PC-3 (cell line): ENCODE data around the gene PGBD5. TPM values are rescaled to one million over a fixed set of nuclear protein-coding genes. Genes with fewer than 3 reads are reported as not detected.

Experiments
- ATAC-seq: fragments of 200-7000 bp; cut with Tn5 transposase; 2 replicates; pipeline ENCODE4 v1.9.1; 2020; ENCODE audit warnings: mild to moderate bottlenecking, moderate library complexity
- BruUV-seq: library from RNA; stranded (reverse); fragments of 400-500 nt; replicated peaks from 2 replicates; lab custom pipeline; 2021; lab: Mats Ljungman, UMichigan
- CTCF ChIA-PET: fragments of 300-600 bp; sonication (Branson Sonifier 250); formaldehyde crosslinking; loops from one replicate; lab custom pipeline; 2022; ENCODE audit warnings: antibody characterized with exemption; lab: Charles Lee
- POLR2A ChIA-PET: fragments of 300-600 bp; sonication (Branson Sonifier 250); formaldehyde crosslinking; loops from one replicate; lab custom pipeline; 2022; ENCODE audit warnings: antibody characterized with exemption; ENCODE audit not compliant: unreplicated experiment; lab: Charles Lee
- DNase-seq: peaks from one replicate; pipeline ENCODE4 v3.0.0-alpha.2; 2015
- H2AFZ ChIP-seq: fragments of 300-600 bp; sonication (generic); 2 replicates; pipeline ENCODE4 v1.6.0; 2016; ENCODE audit warnings: antibody characterized with exemption, low read length
- H3F3A ChIP-seq: fragments of 300-600 bp; sonication (generic); one replicate; pipeline ENCODE4 v1.6.0; 2017; ENCODE audit warnings: antibody characterized with exemption, low read length, control low read depth, mild to moderate bottlenecking; ENCODE audit not compliant: unreplicated experiment
- H3K27ac ChIP-seq: fragments of 300-600 bp; sonication (generic); 2 replicates; pipeline ENCODE4 v1.5.1; 2016; ENCODE audit warnings: mild to moderate bottlenecking, low read length
- H3K27me3 ChIP-seq: fragments of 300-600 bp; sonication (generic); 2 replicates; pipeline ENCODE4 v1.6.1; 2016; ENCODE audit warnings: low read length, mixed read lengths
- H3K36me3 ChIP-seq: fragments of 300-600 bp; sonication (generic); 2 replicates; pipeline ENCODE4 v1.6.1; 2016; ENCODE audit warnings: low read depth, mixed run types, low read length, mixed read lengths
- H3K4me1 ChIP-seq: fragments of 300-600 bp; sonication (generic); 2 replicates; pipeline ENCODE4 v1.5.1; 2016; ENCODE audit warnings: low read length; ENCODE audit not compliant: insufficient read depth
- H3K4me2 ChIP-seq: fragments of 300-600 bp; sonication (generic); 2 replicates; pipeline ENCODE4 v1.6.0; 2016; ENCODE audit warnings: low read length
- H3K4me3 ChIP-seq: fragments of 300-600 bp; sonication (generic); 2 replicates; pipeline ENCODE4 v1.5.1; 2016; ENCODE audit warnings: mild to moderate bottlenecking, low read length, mixed read lengths
- H3K79me2 ChIP-seq: fragments of 300-600 bp; sonication (generic); 2 replicates; pipeline ENCODE4 v1.6.1; 2017; ENCODE audit warnings: low read length, mixed read lengths
- H3K9ac ChIP-seq: fragments of 300-600 bp; sonication (generic); 2 replicates; pipeline ENCODE4 v1.6.0; 2016; ENCODE audit warnings: mild to moderate bottlenecking, low read length
- H3K9me2 ChIP-seq: fragments of 300-600 bp; sonication (generic); replicated peaks from 2 replicates; pipeline ENCODE4 v1.6.1; 2016; ENCODE audit warnings: mixed run types, low read length, mixed read lengths
- H3K9me3 ChIP-seq: fragments of 300-600 bp; sonication (generic); 2 replicates; pipeline ENCODE4 v1.6.1; 2016; ENCODE audit warnings: low read length, mixed read lengths
- H4K20me1 ChIP-seq: fragments of 300-600 bp; sonication (generic); 2 replicates; pipeline ENCODE4 v1.6.1; 2016; ENCODE audit warnings: low read length, mixed read lengths
- EZH2 ChIP-seq: fragments of 300-600 bp; sonication (generic); IDR thresholded peaks from one replicate; pipeline ENCODE4 v1.6.1; 2017; ENCODE audit warnings: antibody characterized with exemption, mild to moderate bottlenecking, low read length; ENCODE audit not compliant: unreplicated experiment
- EZH2phosphoT487 ChIP-seq: fragments of 300-600 bp; sonication (generic); IDR thresholded peaks from 2 replicates; pipeline ENCODE4 v1.6.1; 2018; ENCODE audit warnings: mild to moderate bottlenecking, antibody characterized with exemption, low read length, borderline replicate concordance
- intact Hi-C: fragments of 100-400 bp; cut with micrococcal nuclease; formaldehyde crosslinking; loops from 2 replicates; pipeline ENCODE4 v1.9.0; 2023
- total RNA-seq: library from RNA; depleted of rRNA; stranded (reverse); fragments of >200 nt; gene quantifications from 2 replicates; pipeline ENCODE4 v1.2.3, GENCODE V29; 2014
- TF ChIP-seq, protein P1 (sequence below): fragments of 300-600 bp; sonication (generic); conservative IDR thresholded peaks from 2 replicates; pipeline ENCODE4 v1.5.1; 2017; ENCODE audit warnings: antibody characterized with exemption, low read depth, mild to moderate bottlenecking, low read length

The PGBD5 gene
- total RNA-seq, 1 experiment from 2014 or later = under 0.01 TPM

DNA sequence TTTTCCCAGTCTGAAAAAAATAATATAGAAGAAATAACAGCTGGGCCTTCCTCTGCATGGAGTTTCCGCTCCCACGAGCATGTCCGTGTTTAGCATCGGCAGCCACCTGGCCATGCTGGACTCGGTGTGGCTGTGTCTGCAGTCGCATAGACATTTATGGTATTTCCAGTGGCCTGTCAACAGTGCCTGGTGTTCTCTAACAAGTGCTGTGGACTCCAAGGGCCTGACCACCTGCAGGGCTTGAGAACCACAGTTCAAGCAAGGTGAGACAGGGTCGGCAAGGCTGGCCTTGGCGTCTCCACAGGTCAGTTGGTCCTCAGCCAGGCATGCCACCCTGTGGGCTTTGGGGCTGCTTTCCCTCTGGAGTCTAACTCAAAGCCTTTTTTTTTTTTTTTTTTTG is 124.8 kb downstream of the PGBD5 start:
- CTCF ChIA-PET = no interaction called here
- Histone ChIP-seq H3K4me2 (no peak overlapping the region), H3K9me3 (no peaks in the 10 kb centered on the region), H3K36me3 (no peaks in the 10 kb centered on the region), H3K27ac (no peak overlapping the region), H3K9ac (no peak overlapping the region), H3F3A (no peaks in the 10 kb centered on the region), H2AFZ (no peak overlapping the region), H3K4me1 (no peaks in the 10 kb centered on the region), H3K4me3 (no peak overlapping the region), H3K79me2 (no peaks in the 10 kb centered on the region), H3K9me2 (no peaks in the 10 kb centered on the region), H4K20me1 (no peaks in the 10 kb centered on the region), H3K27me3 (no peaks in the 10 kb centered on the region; the same call in 1 of the 2 replicates)
- BruUV-seq = no TSS peak
- DNase-seq = no peak
- intact Hi-C loops = loop anchor here (10.0 kb wide), 1 partner anchor 197 kb away; no protein-coding TSS in a partner anchor
- TF ChIP-seq, protein P1, sequence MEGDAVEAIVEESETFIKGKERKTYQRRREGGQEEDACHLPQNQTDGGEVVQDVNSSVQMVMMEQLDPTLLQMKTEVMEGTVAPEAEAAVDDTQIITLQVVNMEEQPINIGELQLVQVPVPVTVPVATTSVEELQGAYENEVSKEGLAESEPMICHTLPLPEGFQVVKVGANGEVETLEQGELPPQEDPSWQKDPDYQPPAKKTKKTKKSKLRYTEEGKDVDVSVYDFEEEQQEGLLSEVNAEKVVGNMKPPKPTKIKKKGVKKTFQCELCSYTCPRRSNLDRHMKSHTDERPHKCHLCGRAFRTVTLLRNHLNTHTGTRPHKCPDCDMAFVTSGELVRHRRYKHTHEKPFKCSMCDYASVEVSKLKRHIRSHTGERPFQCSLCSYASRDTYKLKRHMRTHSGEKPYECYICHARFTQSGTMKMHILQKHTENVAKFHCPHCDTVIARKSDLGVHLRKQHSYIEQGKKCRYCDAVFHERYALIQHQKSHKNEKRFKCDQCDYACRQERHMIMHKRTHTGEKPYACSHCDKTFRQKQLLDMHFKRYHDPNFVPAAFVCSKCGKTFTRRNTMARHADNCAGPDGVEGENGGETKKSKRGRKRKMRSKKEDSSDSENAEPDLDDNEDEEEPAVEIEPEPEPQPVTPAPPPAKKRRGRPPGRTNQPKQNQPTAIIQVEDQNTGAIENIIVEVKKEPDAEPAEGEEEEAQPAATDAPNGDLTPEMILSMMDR = no peak
- TF ChIP-seq EZH2phosphoT487 = no peak
- TF ChIP-seq EZH2 = no peak
- no peak for ATAC-seq
- POLR2A ChIA-PET = no interaction called here

GRCh38 chr1:230300322-230301301 is 125.5 kb downstream of the PGBD5 start:
- Histone ChIP-seq H3K4me1 (no peaks in the 10 kb centered on the region), H3K36me3 (no peaks in the 10 kb centered on the region), H3K27ac (no peak overlapping the region), H3F3A (no peaks in the 10 kb centered on the region), H3K4me3 (no peak overlapping the region), H3K9ac (no peak overlapping the region), H3K9me2 (no peaks in the 10 kb centered on the region), H3K9me3 (no peaks in the 10 kb centered on the region), H4K20me1 (no peaks in the 10 kb centered on the region), H3K79me2 (no peaks in the 10 kb centered on the region), H3K4me2 (no peak overlapping the region), H3K27me3 (peaks cover 7% of the 10 kb centered on the region), H2AFZ (no peak overlapping the region)
- intact Hi-C loops = loop anchor here (10.0 kb wide), 1 partner anchor 196 kb away; no protein-coding TSS in a partner anchor
- DNase-seq (no peak), ATAC-seq (no peak)
- TF ChIP-seq, protein P1 = no peak
- TF ChIP-seq EZH2phosphoT487 (no peak), EZH2 (no peak)
- POLR2A ChIA-PET = interaction anchor here (0.5 kb wide), 1 partner anchor 46 kb away, joined by 5 read pairs; no protein-coding TSS in a partner anchor
- no TSS peak for BruUV-seq
- CTCF ChIA-PET = no interaction called here
